Osteocyte (in vitro differentiated cells): ENCODE measurements around the gene TRMT1. TPM values are rescaled to one million over a fixed set of nuclear protein-coding genes. Genes with fewer than 3 reads are reported as not detected.

ENCODE experiments used
- DNase-seq: peaks from one replicate; pipeline ENCODE4 v3.0.0; 2021; ENCODE audit warnings: mixed read lengths; ENCODE audit not compliant: unreplicated experiment; ENCODE audit errors: extremely low spot score
- H3K27ac Mint-ChIP-seq: one replicate; pipeline ENCODE4 v1.8.0; 2021; ENCODE audit warnings: mild to moderate bottlenecking, mixed read lengths; ENCODE audit not compliant: unreplicated experiment
- H3K27me3 Mint-ChIP-seq: one replicate; pipeline ENCODE4 v1.8.0; 2021; ENCODE audit warnings: mixed read lengths; ENCODE audit not compliant: unreplicated experiment
- H3K36me3 Mint-ChIP-seq: one replicate; pipeline ENCODE4 v1.8.0; 2021; ENCODE audit warnings: mixed read lengths; ENCODE audit not compliant: unreplicated experiment
- H3K4me1 Mint-ChIP-seq: one replicate; pipeline ENCODE4 v1.8.0; 2021; ENCODE audit warnings: mixed read lengths; ENCODE audit not compliant: unreplicated experiment
- H3K4me3 Mint-ChIP-seq: one replicate; pipeline ENCODE4 v1.8.0; 2021; ENCODE audit warnings: mild to moderate bottlenecking, moderate library complexity, mixed read lengths; ENCODE audit not compliant: unreplicated experiment
- H3K9me3 Mint-ChIP-seq: one replicate; pipeline ENCODE4 v1.8.0; 2021; ENCODE audit warnings: mixed read lengths; ENCODE audit not compliant: unreplicated experiment
- total RNA-seq: library from RNA; stranded (reverse); gene quantifications from 2 replicates; pipeline ENCODE4 v1.2.1, GENCODE V29; 2021
- TF ChIP-seq, protein P1 (sequence below): fragments of 200-600 bp; sonication (generic); IDR thresholded peaks from 2 replicates; pipeline ENCODE4 v1.5.0; 2021; ENCODE audit warnings: antibody characterized with exemption, mild to moderate bottlenecking, moderate library complexity

Gene TRMT1
- total RNA-seq, 1 donor from 2014 or later: 43.1 TPM

DNA sequence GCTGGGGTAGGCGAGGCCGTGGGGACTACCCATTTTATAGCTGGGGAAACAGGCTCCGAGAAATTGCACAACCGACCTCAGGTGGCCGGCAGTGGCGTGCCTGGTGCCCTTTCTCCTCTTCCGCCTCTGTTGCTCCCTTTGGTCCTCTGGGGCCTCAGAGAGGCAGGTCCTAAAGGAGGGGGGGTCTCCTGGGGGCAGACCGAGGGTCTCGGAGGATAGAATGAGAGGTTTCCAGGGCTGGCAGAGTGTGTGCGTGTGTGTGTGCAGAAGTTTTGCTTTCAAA is 22.3 kb upstream of the TRMT1 start:
- no peak for DNase-seq
- H3K4me3 Mint-ChIP-seq: no peak overlapping the region
- H3K9me3 Mint-ChIP-seq: no peaks in the 10 kb centered on the region
- H3K27ac Mint-ChIP-seq: no peak overlapping the region
- peaks cover 18% of the 10 kb centered on the region for H3K4me1 Mint-ChIP-seq
- H3K36me3 Mint-ChIP-seq: peaks cover 7% of the 10 kb centered on the region
- no peaks in the 10 kb centered on the region for H3K27me3 Mint-ChIP-seq
- TF ChIP-seq, protein P1, sequence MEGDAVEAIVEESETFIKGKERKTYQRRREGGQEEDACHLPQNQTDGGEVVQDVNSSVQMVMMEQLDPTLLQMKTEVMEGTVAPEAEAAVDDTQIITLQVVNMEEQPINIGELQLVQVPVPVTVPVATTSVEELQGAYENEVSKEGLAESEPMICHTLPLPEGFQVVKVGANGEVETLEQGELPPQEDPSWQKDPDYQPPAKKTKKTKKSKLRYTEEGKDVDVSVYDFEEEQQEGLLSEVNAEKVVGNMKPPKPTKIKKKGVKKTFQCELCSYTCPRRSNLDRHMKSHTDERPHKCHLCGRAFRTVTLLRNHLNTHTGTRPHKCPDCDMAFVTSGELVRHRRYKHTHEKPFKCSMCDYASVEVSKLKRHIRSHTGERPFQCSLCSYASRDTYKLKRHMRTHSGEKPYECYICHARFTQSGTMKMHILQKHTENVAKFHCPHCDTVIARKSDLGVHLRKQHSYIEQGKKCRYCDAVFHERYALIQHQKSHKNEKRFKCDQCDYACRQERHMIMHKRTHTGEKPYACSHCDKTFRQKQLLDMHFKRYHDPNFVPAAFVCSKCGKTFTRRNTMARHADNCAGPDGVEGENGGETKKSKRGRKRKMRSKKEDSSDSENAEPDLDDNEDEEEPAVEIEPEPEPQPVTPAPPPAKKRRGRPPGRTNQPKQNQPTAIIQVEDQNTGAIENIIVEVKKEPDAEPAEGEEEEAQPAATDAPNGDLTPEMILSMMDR: no peak

DNA sequence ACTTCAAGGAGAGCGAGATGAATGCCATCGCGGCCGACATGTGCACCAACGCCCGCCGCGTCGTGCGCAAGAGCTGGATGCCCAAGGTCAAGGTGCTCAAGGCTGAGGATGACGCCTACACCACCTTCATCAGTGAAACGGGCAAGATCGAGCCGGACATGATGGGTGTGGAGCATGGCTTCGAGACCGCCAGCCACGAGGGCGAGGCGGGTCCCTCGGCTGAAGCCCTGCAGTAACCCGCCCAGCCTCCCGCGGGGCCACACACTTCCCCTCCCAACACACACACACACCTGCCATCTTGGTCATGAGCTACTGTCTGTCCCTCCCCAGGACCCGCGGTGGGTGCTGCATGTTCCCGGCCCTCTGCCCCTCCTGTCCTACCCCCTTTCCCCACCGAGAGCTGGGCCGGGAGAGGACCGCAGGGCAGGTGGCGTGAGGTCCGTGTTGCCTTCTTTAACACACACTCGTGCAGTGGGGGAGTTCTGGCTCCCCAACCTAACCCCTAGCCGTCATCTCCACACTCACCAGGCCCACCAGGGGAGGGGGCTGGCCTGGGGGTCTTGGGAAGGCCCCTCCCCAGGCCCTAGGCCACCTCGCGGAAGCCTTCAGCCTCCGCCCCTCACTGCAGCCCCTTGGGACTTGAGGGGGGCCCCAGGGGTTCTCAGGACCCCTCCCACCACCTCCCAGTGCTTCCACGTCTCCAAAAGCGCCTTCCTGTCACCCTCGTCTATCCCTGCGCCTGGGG is 21.8 kb upstream of the TRMT1 start:
- DNase-seq: no peak
- no peak overlapping the region for H3K27ac Mint-ChIP-seq
- TF ChIP-seq, protein P1: no peak
- no peak overlapping the region for H3K4me3 Mint-ChIP-seq
- no peaks in the 10 kb centered on the region for H3K27me3 Mint-ChIP-seq
- no peaks in the 10 kb centered on the region for H3K9me3 Mint-ChIP-seq
- peaks cover 7% of the 10 kb centered on the region for H3K36me3 Mint-ChIP-seq
- peaks cover 16% of the 10 kb centered on the region for H3K4me1 Mint-ChIP-seq

DNA sequence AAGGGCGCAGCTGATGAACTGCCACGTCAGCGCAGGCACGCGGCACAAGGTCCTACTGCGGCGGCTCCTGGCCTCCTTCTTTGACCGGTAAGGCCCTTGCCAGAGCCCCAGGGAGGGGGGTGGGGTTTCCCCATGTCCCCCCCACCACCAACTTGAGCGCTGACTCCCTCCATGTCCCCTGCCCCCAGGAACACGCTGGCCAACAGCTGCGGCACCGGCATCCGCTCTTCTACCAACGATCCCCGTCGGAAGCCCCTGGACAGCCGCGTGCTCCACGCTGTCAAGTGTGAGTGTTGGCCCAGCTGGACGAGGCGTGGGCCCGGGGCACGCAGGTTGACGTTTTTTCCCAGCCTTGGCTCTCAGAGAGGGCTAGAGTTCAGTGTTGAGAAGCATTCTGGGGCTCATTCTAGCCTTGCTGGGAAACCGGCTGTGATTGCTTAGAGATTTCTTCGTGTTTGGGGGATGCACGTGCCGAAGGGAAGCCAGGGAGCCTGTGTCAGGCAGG is 20.8 kb upstream of the TRMT1 start:
- no peak overlapping the region for H3K4me3 Mint-ChIP-seq
- no peaks in the 10 kb centered on the region for H3K27me3 Mint-ChIP-seq
- peaks cover 7% of the 10 kb centered on the region for H3K36me3 Mint-ChIP-seq
- H3K27ac Mint-ChIP-seq: no peak overlapping the region
- no peaks in the 10 kb centered on the region for H3K9me3 Mint-ChIP-seq
- no peak for DNase-seq
- peaks cover 10% of the 10 kb centered on the region for H3K4me1 Mint-ChIP-seq
- TF ChIP-seq, protein P1: no peak

DNA sequence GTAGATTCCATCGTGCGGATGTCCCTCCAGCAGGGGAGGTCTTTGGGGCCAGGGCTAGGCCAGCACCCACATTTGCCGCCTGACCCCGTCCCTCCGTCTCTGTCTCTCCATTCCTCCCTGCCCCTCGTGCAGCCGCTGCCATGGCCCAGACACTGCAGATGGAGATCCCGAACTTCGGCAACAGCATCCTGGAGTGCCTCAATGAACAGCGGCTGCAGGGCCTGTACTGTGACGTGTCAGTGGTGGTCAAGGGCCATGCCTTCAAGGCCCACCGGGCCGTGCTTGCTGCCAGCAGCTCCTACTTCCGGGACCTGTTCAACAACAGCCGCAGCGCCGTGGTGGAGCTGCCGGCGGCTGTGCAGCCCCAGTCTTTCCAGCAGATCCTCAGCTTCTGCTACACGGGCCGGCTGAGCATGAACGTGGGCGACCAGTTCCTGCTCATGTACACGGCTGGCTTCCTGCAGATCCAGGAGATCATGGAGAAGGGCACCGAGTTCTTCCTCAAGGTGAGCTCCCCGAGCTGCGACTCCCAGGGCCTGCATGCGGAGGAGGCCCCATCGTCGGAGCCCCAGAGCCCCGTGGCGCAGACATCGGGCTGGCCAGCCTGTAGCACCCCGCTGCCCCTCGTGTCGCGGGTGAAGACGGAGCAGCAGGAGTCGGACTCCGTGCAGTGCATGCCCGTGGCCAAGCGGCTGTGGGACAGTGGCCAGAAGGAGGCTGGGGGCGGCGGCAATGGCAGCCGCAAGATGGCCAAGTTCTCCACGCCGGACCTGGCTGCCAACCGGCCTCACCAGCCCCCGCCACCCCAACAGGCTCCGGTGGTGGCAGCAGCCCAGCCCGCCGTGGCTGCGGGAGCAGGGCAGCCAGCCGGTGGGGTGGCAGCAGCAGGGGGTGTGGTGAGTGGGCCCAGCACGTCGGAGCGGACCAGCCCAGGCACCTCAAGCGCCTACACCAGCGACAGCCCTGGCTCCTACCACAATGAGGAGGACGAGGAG is 18.8 kb upstream of the TRMT1 start:
- H3K9me3 Mint-ChIP-seq: no peaks in the 10 kb centered on the region
- H3K36me3 Mint-ChIP-seq: peaks cover 7% of the 10 kb centered on the region
- H3K4me3 Mint-ChIP-seq: no peak overlapping the region
- H3K27me3 Mint-ChIP-seq: no peaks in the 10 kb centered on the region
- TF ChIP-seq, protein P1: no peak
- DNase-seq: no peak
- H3K27ac Mint-ChIP-seq: no peak overlapping the region
- H3K4me1 Mint-ChIP-seq: peaks cover 10% of the 10 kb centered on the region

DNA sequence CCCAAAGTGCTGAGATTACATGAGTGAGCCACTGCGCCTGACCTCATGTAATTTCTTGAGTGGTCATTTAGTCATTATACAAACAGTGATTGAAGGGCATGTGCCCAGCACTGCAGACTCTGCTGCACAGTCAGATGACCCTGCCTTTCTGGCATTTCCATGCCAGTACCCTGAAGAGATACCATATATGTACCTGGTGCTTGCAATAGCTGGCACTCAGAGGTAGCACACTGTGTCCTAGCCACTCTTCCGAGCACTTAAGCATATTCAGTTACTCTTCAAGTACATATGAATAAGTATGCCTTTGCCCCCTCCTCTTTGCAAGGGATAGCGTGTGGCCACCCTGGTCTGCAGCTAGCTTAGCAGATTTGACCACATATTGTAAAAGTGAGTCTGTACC is 18.1 kb upstream of the TRMT1 start:
- no peaks in the 10 kb centered on the region for H3K9me3 Mint-ChIP-seq
- H3K4me3 Mint-ChIP-seq: no peak overlapping the region
- no peaks in the 10 kb centered on the region for H3K27me3 Mint-ChIP-seq
- no peak overlapping the region for H3K27ac Mint-ChIP-seq
- H3K36me3 Mint-ChIP-seq: peaks cover 7% of the 10 kb centered on the region
- TF ChIP-seq, protein P1: no peak
- DNase-seq: no peak
- H3K4me1 Mint-ChIP-seq: peaks cover 8% of the 10 kb centered on the region
